A673 (cell line): ENCODE data around the gene MPV17L2. TPM values are rescaled to one million over a fixed set of nuclear protein-coding genes. Genes with fewer than 3 reads are reported as not detected.
A peak's percentile ranks its signal among the peaks of the same experiment; 100 is the strongest.

ENCODE experiments used
- BruUV-seq: library from RNA; stranded (reverse); fragments of 400-500 nt; replicated peaks from 2 replicates; lab custom pipeline; 2021; lab: Mats Ljungman, UMichigan
- CTCF ChIA-PET: fragments of 300-600 bp; sonication (Branson Sonifier 250); formaldehyde crosslinking; loops from one replicate; lab custom pipeline; 2022; ENCODE audit warnings: antibody characterized with exemption; lab: Charles Lee
- POLR2A ChIA-PET: fragments of 300-600 bp; sonication (Branson Sonifier 250); formaldehyde crosslinking; loops from one replicate; lab custom pipeline; 2022; ENCODE audit warnings: antibody characterized with exemption; ENCODE audit not compliant: low non-redundant PET; lab: Charles Lee
- DNase-seq: peaks from one replicate; pipeline ENCODE4 v3.0.0-alpha.2; 2015; ENCODE audit warnings: low spot score
- H3K27ac ChIP-seq: fragments of 200-600 bp; sonication (generic); 2 replicates; pipeline ENCODE4 v1.5.1; 2016; ENCODE audit warnings: mixed run types, low read depth, mild to moderate bottlenecking, mixed read lengths, antibody characterized with exemption, low read length; ENCODE audit not compliant: poor library complexity, severe bottlenecking
- H3K27me3 ChIP-seq: fragments of 200-600 bp; sonication (generic); replicated peaks from 2 replicates; pipeline ENCODE4 v1.6.1; 2017; ENCODE audit warnings: mixed run types, low read depth, mild to moderate bottlenecking, mixed read lengths, antibody characterized with exemption, low read length; ENCODE audit not compliant: insufficient read depth, poor library complexity
- H3K36me3 ChIP-seq: fragments of 200-600 bp; sonication (generic); 2 replicates; pipeline ENCODE4 v1.6.1; 2016; ENCODE audit warnings: mixed run types, mild to moderate bottlenecking, mixed read lengths, antibody characterized with exemption, low read length; ENCODE audit not compliant: insufficient read depth, poor library complexity, severe bottlenecking
- H3K4me1 ChIP-seq: fragments of 200-600 bp; sonication (generic); 2 replicates; pipeline ENCODE4 v1.6.1; 2017; ENCODE audit warnings: mixed run types, mild to moderate bottlenecking, mixed read lengths, antibody characterized with exemption, low read length; ENCODE audit not compliant: insufficient read depth, poor library complexity, severe bottlenecking
- H3K4me3 ChIP-seq: fragments of 200-600 bp; sonication (generic); 2 replicates; pipeline ENCODE4 v1.5.1; 2016; ENCODE audit warnings: low read depth, mixed run types, mild to moderate bottlenecking, mixed read lengths, low read length; ENCODE audit not compliant: poor library complexity, severe bottlenecking
- H3K9me3 ChIP-seq: fragments of 200-600 bp; sonication (generic); 2 replicates; pipeline ENCODE4 v1.6.1; 2016; ENCODE audit warnings: mixed run types, low read depth, mild to moderate bottlenecking, mixed read lengths, antibody characterized with exemption, low read length; ENCODE audit not compliant: poor library complexity, severe bottlenecking
- EZH2 ChIP-seq: fragments of 200-600 bp; sonication (generic); IDR thresholded peaks from 2 replicates; pipeline ENCODE4 v1.6.1; 2017; ENCODE audit warnings: borderline replicate concordance, low read depth, mild to moderate bottlenecking, mixed read lengths, antibody characterized with exemption, low read length; ENCODE audit not compliant: poor library complexity, severe bottlenecking
- intact Hi-C: fragments of 100-400 bp; cut with micrococcal nuclease; formaldehyde crosslinking; loops from one replicate; pipeline ENCODE4 v1.10.0; 2022; ENCODE audit not compliant: unreplicated experiment
- total RNA-seq: library from RNA; stranded (reverse); gene quantifications from 2 replicates; pipeline ENCODE4 v1.2.3, GENCODE V29; 2021
- TF ChIP-seq, protein P1 (sequence below): fragments of 300-800, 200-600 bp; sonication (generic); conservative IDR thresholded peaks from 2 replicates; pipeline ENCODE4 v1.5.1; 2017; ENCODE audit warnings: low read depth, mild to moderate bottlenecking, antibody characterized with exemption, low read length, moderate library complexity, mixed read lengths

Gene MPV17L2
- total RNA-seq, 1 experiment from 2014 or later = 20.2 TPM

DNA sequence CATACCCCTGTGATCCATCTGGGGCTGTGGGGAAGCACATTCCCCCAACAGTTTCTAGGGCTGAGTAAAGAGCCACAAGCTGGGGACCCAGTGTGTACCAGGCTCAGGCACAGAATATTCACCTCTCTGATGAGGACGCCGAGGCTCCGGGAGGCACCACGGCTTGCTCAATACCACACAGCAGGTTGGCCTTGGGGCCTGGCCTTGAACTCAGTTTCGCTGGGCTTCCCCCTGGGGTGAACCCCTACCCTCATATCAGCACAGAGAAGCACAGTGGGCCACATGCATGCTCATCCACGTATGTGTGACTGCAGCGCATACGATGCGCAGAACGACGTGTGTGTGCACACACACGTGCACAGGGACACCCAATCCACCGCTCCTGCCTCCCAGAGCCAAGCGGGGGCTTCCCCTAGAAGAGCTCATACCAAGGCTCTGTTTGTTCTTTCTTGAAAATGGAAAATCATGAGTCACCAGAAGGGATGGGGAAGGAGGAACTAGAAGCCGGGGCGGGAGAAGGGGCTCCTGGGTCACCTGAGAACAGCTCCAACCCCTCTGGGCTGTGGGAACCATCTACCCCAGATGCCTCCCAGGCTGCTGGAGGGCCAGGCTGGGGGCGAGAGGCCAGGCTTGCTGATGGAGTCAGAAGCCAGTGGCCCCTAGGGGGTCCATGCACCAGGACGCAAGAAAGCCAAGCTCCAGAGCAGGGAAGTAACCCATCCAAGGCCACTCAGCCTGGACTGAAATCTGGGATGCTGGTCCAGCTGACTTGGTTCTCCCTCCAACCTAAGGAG lies 38.1 kb downstream of the MPV17L2 start:
- ChIA-PET CTCF (interaction anchor here (0.6 to 0.7 kb wide), 3 partner anchors 10 to 21 kb away, joined by 3 to 10 read pairs (median 5); no protein-coding TSS in a partner anchor), POLR2A (interaction anchor here (0.5 kb wide), 2 partner anchors 134 to 384 kb away, joined by 3 to 4 read pairs; no protein-coding TSS in a partner anchor)
- TF ChIP-seq, protein P1, sequence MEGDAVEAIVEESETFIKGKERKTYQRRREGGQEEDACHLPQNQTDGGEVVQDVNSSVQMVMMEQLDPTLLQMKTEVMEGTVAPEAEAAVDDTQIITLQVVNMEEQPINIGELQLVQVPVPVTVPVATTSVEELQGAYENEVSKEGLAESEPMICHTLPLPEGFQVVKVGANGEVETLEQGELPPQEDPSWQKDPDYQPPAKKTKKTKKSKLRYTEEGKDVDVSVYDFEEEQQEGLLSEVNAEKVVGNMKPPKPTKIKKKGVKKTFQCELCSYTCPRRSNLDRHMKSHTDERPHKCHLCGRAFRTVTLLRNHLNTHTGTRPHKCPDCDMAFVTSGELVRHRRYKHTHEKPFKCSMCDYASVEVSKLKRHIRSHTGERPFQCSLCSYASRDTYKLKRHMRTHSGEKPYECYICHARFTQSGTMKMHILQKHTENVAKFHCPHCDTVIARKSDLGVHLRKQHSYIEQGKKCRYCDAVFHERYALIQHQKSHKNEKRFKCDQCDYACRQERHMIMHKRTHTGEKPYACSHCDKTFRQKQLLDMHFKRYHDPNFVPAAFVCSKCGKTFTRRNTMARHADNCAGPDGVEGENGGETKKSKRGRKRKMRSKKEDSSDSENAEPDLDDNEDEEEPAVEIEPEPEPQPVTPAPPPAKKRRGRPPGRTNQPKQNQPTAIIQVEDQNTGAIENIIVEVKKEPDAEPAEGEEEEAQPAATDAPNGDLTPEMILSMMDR = no peak
- TF ChIP-seq EZH2 = no peak
- intact Hi-C loops = no loop called here
- no peak for DNase-seq
- no peaks in the 10 kb centered on the region for H3K36me3 ChIP-seq
- no peak overlapping the region for H3K4me3 ChIP-seq
- H3K4me1 ChIP-seq = peaks cover 16% of the 10 kb centered on the region
- peaks cover 9% of the 10 kb centered on the region for H3K27me3 ChIP-seq
- BruUV-seq = no TSS peak
- H3K27ac ChIP-seq = peak overlapping the region; percentile 40
- H3K9me3 ChIP-seq = no peaks in the 10 kb centered on the region

DNA sequence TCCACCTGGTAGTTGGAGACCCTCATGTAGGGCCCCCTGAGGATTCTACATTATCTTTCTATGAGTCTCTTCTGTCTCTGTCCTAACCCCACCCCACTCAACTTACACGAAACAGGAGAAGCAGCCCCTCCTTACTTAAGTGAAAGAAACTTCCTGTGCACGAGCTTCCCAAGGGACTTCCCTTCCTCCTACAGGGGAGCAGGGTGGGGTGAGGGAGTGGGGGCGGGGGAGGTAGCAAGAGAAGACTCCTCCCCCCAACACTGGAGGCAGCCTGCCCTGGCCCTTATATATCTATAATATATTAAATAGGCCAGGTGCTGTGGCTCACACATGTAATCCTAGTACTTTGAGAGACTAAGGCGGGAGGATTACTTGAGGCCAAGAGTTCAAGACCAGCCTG lies 38.8 kb downstream of the MPV17L2 start:
- POLR2A ChIA-PET = interaction anchor here (0.5 kb wide), 1 partner anchor 383 kb away, joined by 3 read pairs; no protein-coding TSS in a partner anchor

DNA sequence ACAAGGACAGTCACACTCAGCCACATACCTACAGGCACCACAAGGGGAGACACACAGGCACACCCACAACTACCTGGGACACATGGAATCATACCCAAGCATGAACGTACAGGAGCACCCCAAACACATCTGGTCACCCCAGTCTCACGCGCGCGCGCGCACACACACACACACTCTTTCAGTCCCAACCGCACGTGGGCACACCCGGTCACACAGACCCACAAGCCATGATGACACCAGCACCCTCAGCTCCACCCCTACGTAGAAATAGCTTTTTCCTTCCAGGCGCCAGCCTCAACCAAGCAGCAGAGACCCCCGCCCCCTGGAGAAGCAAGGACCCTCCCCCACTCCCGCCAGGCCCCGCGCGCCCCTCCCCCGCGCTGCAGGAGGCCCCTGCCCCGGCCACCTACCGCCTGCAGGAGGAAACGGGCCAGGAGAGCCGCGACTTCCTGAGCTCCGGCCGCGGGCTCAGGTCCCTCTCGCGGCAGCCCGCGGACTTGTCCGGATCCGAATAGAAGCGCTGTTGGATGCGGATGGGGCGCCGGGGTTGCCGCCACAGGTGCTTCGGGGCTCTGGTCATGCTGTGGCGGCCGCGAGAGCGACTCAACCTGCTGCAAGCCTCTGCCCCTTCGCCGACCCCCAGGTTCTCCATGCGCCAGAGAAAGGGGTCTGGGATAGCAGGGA lies 39.7 kb downstream of the MPV17L2 start:
- POLR2A ChIA-PET = interaction anchor here (0.7 kb wide), 1 partner anchor 263 kb away, joined by 4 read pairs; no protein-coding TSS in a partner anchor
- intact Hi-C loops = no loop called here
- peaks cover 15% of the 10 kb centered on the region for H3K4me1 ChIP-seq
- H3K27ac ChIP-seq = no peak overlapping the region
- CTCF ChIA-PET = interaction anchor here (0.6 kb wide), 1 partner anchor 40 kb away, joined by 4 read pairs; no protein-coding TSS in a partner anchor
- no peaks in the 10 kb centered on the region for H3K27me3 ChIP-seq
- H3K4me3 ChIP-seq = no peak overlapping the region
- DNase-seq = no peak
- TF ChIP-seq, protein P1 = no peak
- no peak for TF ChIP-seq EZH2
- H3K9me3 ChIP-seq = no peaks in the 10 kb centered on the region
- BruUV-seq = no TSS peak
- no peaks in the 10 kb centered on the region for H3K36me3 ChIP-seq

More for the DNA sequence above, 38.8 kb downstream of the MPV17L2 start:
- H3K4me3 ChIP-seq = no peak overlapping the region
- no peaks in the 10 kb centered on the region for H3K36me3 ChIP-seq
- intact Hi-C loops = no loop called here
- peak overlapping the region; percentile 40 for H3K27ac ChIP-seq
- BruUV-seq = no TSS peak
- H3K9me3 ChIP-seq = no peaks in the 10 kb centered on the region
- H3K27me3 ChIP-seq = peaks cover 3% of the 10 kb centered on the region
- peaks cover 15% of the 10 kb centered on the region for H3K4me1 ChIP-seq
- CTCF ChIA-PET = interaction anchor here (0.6 kb wide), 3 partner anchors 9 to 42 kb away, joined by 4 to 10 read pairs (median 4); no protein-coding TSS in a partner anchor
- no peak for TF ChIP-seq EZH2
- TF ChIP-seq, protein P1 = no peak
- DNase-seq = peak; percentile 77
